Psoas muscle (tissue), 8 donors: Measurements from ENCODE around the gene PRKRA. TPM values are rescaled to one million over a fixed set of nuclear protein-coding genes. Genes with fewer than 3 reads are reported as not detected.

ENCODE experiments used
- ATAC-seq, 4 donors: fragments of 200-7000 bp; cut with Tn5 transposase; one replicate each; pipeline ENCODE4 v1.9.1; 2020; ENCODE audit warnings: moderate library complexity in 3 of 4, mild to moderate bottlenecking in 2 of 4
- DNase-seq, 2 donors: peaks; one replicate each; pipeline ENCODE4 v3.0.0-alpha.2; 2020
- H3K27ac ChIP-seq: fragments of 200-600 bp; one replicate; pipeline ENCODE4 v1.8.0; 2022
- H3K27me3 ChIP-seq, 3 donors: fragments of 200-600 bp in 1 of 3; one replicate each; pipeline versions ENCODE4 v1.6.1 to v1.8.0; 2013 to 2022; ENCODE audit warnings: low read length in 2 of 3, mild to moderate bottlenecking in 2 of 3, moderate library complexity in 1 of 3; ENCODE audit not compliant: insufficient read depth in 3 of 3
- H3K36me3 ChIP-seq, 2 donors: fragments of 200-600 bp in 1 of 2; one replicate each; pipeline versions ENCODE4 v1.6.1 to v1.8.0; 2013 to 2022; ENCODE audit warnings: low read depth in 1 of 2, mild to moderate bottlenecking in 1 of 2, moderate library complexity in 1 of 2; ENCODE audit not compliant: insufficient read depth in 1 of 2
- H3K4me1 ChIP-seq: fragments of 200-600 bp; one replicate; pipeline ENCODE4 v1.8.0; 2022
- H3K4me3 ChIP-seq: fragments of 200-600 bp; one replicate; pipeline ENCODE4 v1.8.0; 2022; ENCODE audit warnings: mild to moderate bottlenecking
- H3K9me3 ChIP-seq: fragments of 200-600 bp; one replicate; pipeline ENCODE4 v1.8.0; 2022
- CTCF ChIP-seq: fragments of 200-600 bp; IDR thresholded peaks from one replicate; pipeline ENCODE4 v1.8.0; 2022; ENCODE audit warnings: antibody characterized with exemption
- WGBS, 3 donors: extraction: QIAGEN DNeasy Blood & Tissue Kit; methylation state at CpG; one replicate each; pipeline versions ENCODE4 v1.1.6 to v1.1.7; 2013; 5-methylcytosine and 5-hydroxymethylcytosine counted together
- intact Hi-C, 2 donors: fragments of 100-400 bp; cut with DNase I; formaldehyde crosslinking; loops; one replicate each; pipeline versions ENCODE4 v1.11.0 to v1.14.2; 2022
- polyA plus RNA-seq, 3 donors: library from polyadenylated mRNA; stranded (reverse); fragments of 200-250 nt; gene quantifications; one replicate each; pipeline ENCODE4 v1.2.3, GENCODE V29; 2013
- total RNA-seq, 4 donors: library from RNA; stranded (reverse); fragmentation: NEBNext Ultra II Directional in 2 of 4; extraction: Animal tissue kit (Norgen Biotek cat#: 25700) in 2 of 4; gene quantifications; one replicate each; pipeline versions ENCODE4 v1.2.1 to v1.2.4, GENCODE V29; 2021 to 2023
- donor health status: healthy with polysubstance abuse.
- donor health status: DM: no; HTN: no; CAD: no; lungs with moderate emphysema.
- donor health status: Bipolar disorder and iron deficiency.
- donor health status: healthy.
- donor health status: DM: yes; HTN: yes; CAD: no.
- donor health status: DM: no; HTN: no; CAD: no.
- donor health status: DM: no; HTN: no; CAD: no.
- donor health status: DM: yes; HTN: yes; CAD: no.

Gene PRKRA
- total and polyA plus RNA-seq, 7 donors: 53.1 to 106 (median 84.1) TPM

GRCh38 chr2:178397002-178397605 lies 53.9 kb downstream of the PRKRA start:
- 18 to 24% (median 20%) methylated on average over 7 of the region's 7 CpGs for WGBS, 3 donors
- H3K4me1 ChIP-seq: no peaks in the 10 kb centered on the region
- H3K4me3 ChIP-seq: no peak overlapping the region
- H3K36me3 ChIP-seq: peaks cover 3 to 63% of the 10 kb centered on the region in 2 donors
- no peaks in the 10 kb centered on the region for H3K9me3 ChIP-seq
- H3K27ac ChIP-seq: no peak overlapping the region
- peak in 3 of 4 donors; percentile 32 to 86 (median 67) for ATAC-seq
- TF ChIP-seq CTCF: peak; percentile 60
- intact Hi-C loops: no loop called here
- H3K27me3 ChIP-seq: no peaks in the 10 kb centered on the region
- no peak for DNase-seq

GRCh38 chr2:178395941-178396570 lies 54.9 kb downstream of the PRKRA start:
- Histone ChIP-seq H3K27me3 (no peaks in the 10 kb centered on the region), H3K4me1 (no peaks in the 10 kb centered on the region), H3K36me3 (peaks cover 3 to 74% of the 10 kb centered on the region in 2 donors), H3K27ac (no peak overlapping the region), H3K9me3 (no peaks in the 10 kb centered on the region), H3K4me3 (no peak overlapping the region)
- intact Hi-C loops: no loop called here
- ATAC-seq (no peak), DNase-seq (no peak)
- WGBS, 3 donors: 68 to 77% (median 73%) methylated on average over 8 of the region's 8 CpGs
- no peak for TF ChIP-seq CTCF

- no peaks in the 10 kb centered on the region for H3K27me3 ChIP-seq
- 80 to 91% (median 88%) methylated on average over 2 of the region's 2 CpGs for WGBS, 3 donors
- H3K4me1 ChIP-seq: no peaks in the 10 kb centered on the region
- DNase-seq (no peak), ATAC-seq (no peak)
- intact Hi-C loops: no loop called here
- no peak overlapping the region for H3K4me3 ChIP-seq
- no peak for TF ChIP-seq CTCF
- peaks cover 3 to 82% of the 10 kb centered on the region in 2 donors for H3K36me3 ChIP-seq
- no peaks in the 10 kb centered on the region for H3K9me3 ChIP-seq
- no peak overlapping the region for H3K27ac ChIP-seq
Observed at GRCh38 chr2:178395295-178395694, 55.7 kb downstream of the PRKRA start.

GRCh38 chr2:178394859-178395258 lies 56.1 kb downstream of the PRKRA start:
- Histone ChIP-seq H3K4me3 (no peak overlapping the region), H3K36me3 (peaks cover 3 to 86% of the 10 kb centered on the region in 2 donors), H3K4me1 (no peaks in the 10 kb centered on the region), H3K27ac (no peak overlapping the region), H3K9me3 (no peaks in the 10 kb centered on the region), H3K27me3 (no peaks in the 10 kb centered on the region)
- no peak for TF ChIP-seq CTCF
- no peak for ATAC-seq
- DNase-seq: no peak
- intact Hi-C loops: no loop called here
